NT2/D1 (cell line): Measurements from ENCODE around the gene VEGFC.

Experiments used
- DNase-seq: peaks from one replicate; pipeline ENCODE4 v3.0.0-alpha.2; 2011; ENCODE audit warnings: low read depth, low spot score
- H3K27me3 ChIP-seq: 2 replicates; pipeline ENCODE4 v1.6.0; 2011; ENCODE audit warnings: mild to moderate bottlenecking; ENCODE audit not compliant: insufficient read length, insufficient read depth
- H3K36me3 ChIP-seq: 2 replicates; pipeline ENCODE4 v1.6.1; 2011; ENCODE audit warnings: mild to moderate bottlenecking, low read length, mixed read lengths; ENCODE audit not compliant: insufficient read depth, insufficient read length
- H3K4me1 ChIP-seq: 2 replicates; pipeline ENCODE4 v1.5.1; 2011; ENCODE audit not compliant: insufficient read depth, insufficient read length
- H3K4me3 ChIP-seq: 2 replicates; pipeline ENCODE4 v1.5.1; 2011; ENCODE audit warnings: low read depth; ENCODE audit not compliant: insufficient read length
- H3K9ac ChIP-seq: 2 replicates; pipeline ENCODE4 v1.6.0; 2011; ENCODE audit warnings: low read depth; ENCODE audit not compliant: insufficient read length
- H3K9me3 ChIP-seq: 2 replicates; pipeline ENCODE4 v1.5.1; 2011; ENCODE audit warnings: mild to moderate bottlenecking, low read length; ENCODE audit not compliant: insufficient read depth
- SUZ12 ChIP-seq: IDR thresholded peaks from 2 replicates; pipeline ENCODE4 v1.6.1; 2011; ENCODE audit not compliant: insufficient read length, insufficient read depth; ENCODE audit errors: extremely low read depth
- YY1 ChIP-seq: IDR thresholded peaks from 2 replicates; pipeline ENCODE4 v1.6.1; 2011; ENCODE audit not compliant: insufficient read length, insufficient read depth
- ZNF274 ChIP-seq: IDR thresholded peaks from 2 replicates; pipeline ENCODE4 v1.6.1; 2011; ENCODE audit warnings: mild to moderate bottlenecking, low read depth, low read length

Gene VEGFC

GRCh38 chr4:176735300-176735699, 57.4 kb downstream of the VEGFC start:
- Histone ChIP-seq H3K4me1 (no peaks in the 10 kb centered on the region), H3K4me3 (no peak overlapping the region), H3K9me3 (no peaks in the 10 kb centered on the region), H3K9ac (no peak overlapping the region), H3K36me3 (no peaks in the 10 kb centered on the region), H3K27me3 (no peaks in the 10 kb centered on the region)
- no peak for DNase-seq
- TF ChIP-seq ZNF274 (no peak), SUZ12 (no peak), YY1 (no peak)

GRCh38 chr4:176734461-176734860, 58.3 kb downstream of the VEGFC start:
- no peaks in the 10 kb centered on the region for H3K27me3 ChIP-seq
- H3K9me3 ChIP-seq: no peaks in the 10 kb centered on the region
- H3K9ac ChIP-seq: no peak overlapping the region
- TF ChIP-seq ZNF274 (no peak), SUZ12 (no peak)
- H3K4me3 ChIP-seq: no peak overlapping the region
- no peak for DNase-seq
- H3K4me1 ChIP-seq: no peaks in the 10 kb centered on the region
- H3K36me3 ChIP-seq: no peaks in the 10 kb centered on the region

- Histone ChIP-seq H3K9ac (no peak overlapping the region), H3K27me3 (no peaks in the 10 kb centered on the region), H3K9me3 (no peaks in the 10 kb centered on the region), H3K4me1 (no peaks in the 10 kb centered on the region), H3K4me3 (no peak overlapping the region), H3K36me3 (no peaks in the 10 kb centered on the region)
- DNase-seq: no peak
- TF ChIP-seq YY1: no peak
Observed at GRCh38 chr4:176729489-176729888, 63.2 kb downstream of the VEGFC start.

GRCh38 chr4:176726803-176727202, 65.9 kb downstream of the VEGFC start:
- no peaks in the 10 kb centered on the region for H3K4me1 ChIP-seq
- H3K27me3 ChIP-seq: no peaks in the 10 kb centered on the region
- no peaks in the 10 kb centered on the region for H3K9me3 ChIP-seq
- TF ChIP-seq YY1 (no peak), SUZ12 (no peak), ZNF274 (no peak)
- H3K4me3 ChIP-seq: no peak overlapping the region
- H3K9ac ChIP-seq: no peak overlapping the region
- H3K36me3 ChIP-seq: no peaks in the 10 kb centered on the region
- no peak for DNase-seq

- no peak for DNase-seq
- Histone ChIP-seq H3K4me1 (no peaks in the 10 kb centered on the region), H3K36me3 (no peaks in the 10 kb centered on the region), H3K4me3 (no peak overlapping the region), H3K27me3 (no peaks in the 10 kb centered on the region), H3K9me3 (no peaks in the 10 kb centered on the region), H3K9ac (no peak overlapping the region)
- TF ChIP-seq YY1 (no peak), SUZ12 (no peak), ZNF274 (no peak)
Observed at GRCh38 chr4:176721459-176721858, 71.3 kb downstream of the VEGFC start.

- no peak for TF ChIP-seq SUZ12
- Histone ChIP-seq H3K9ac (no peak overlapping the region), H3K4me3 (no peak overlapping the region), H3K4me1 (no peaks in the 10 kb centered on the region), H3K9me3 (no peaks in the 10 kb centered on the region), H3K36me3 (no peaks in the 10 kb centered on the region), H3K27me3 (no peaks in the 10 kb centered on the region)
- DNase-seq: no peak
Observed at GRCh38 chr4:176718881-176719280, 73.8 kb downstream of the VEGFC start.

GRCh38 chr4:176717237-176717636, 75.5 kb downstream of the VEGFC start:
- Histone ChIP-seq H3K36me3 (no peaks in the 10 kb centered on the region), H3K4me3 (no peak overlapping the region), H3K4me1 (no peaks in the 10 kb centered on the region), H3K9me3 (no peaks in the 10 kb centered on the region), H3K27me3 (no peaks in the 10 kb centered on the region), H3K9ac (no peak overlapping the region)
- no peak for DNase-seq
- TF ChIP-seq YY1: no peak
- TF ChIP-seq ZNF274: no peak
- TF ChIP-seq SUZ12: no peak

- Histone ChIP-seq H3K36me3 (no peaks in the 10 kb centered on the region), H3K9me3 (no peaks in the 10 kb centered on the region), H3K27me3 (no peaks in the 10 kb centered on the region), H3K9ac (no peak overlapping the region), H3K4me1 (no peaks in the 10 kb centered on the region), H3K4me3 (no peak overlapping the region)
- TF ChIP-seq YY1 (no peak), SUZ12 (no peak), ZNF274 (no peak)
- no peak for DNase-seq
Observed at GRCh38 chr4:176709417-176709816, 83.3 kb downstream of the VEGFC start.
